ENCODE measurements around the gene APBB1IP.

DNA sequence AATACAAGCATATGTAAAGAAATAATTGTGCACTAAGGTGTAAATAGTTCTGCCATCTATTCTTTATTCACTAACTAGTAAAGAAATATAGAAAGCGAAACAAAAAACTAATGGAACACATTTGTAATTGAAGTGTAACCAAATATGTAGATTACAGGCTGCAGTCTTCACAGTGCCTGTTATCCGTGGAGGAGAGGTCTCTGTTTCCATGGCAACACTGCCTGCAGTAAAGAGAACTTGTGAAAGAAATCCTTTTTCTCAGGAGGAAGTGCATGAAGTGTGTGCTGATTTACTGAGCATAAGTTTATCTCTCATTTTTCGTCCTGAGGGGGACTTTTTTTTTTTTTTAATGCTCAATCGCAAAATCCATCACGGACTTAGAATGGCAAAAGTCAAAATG is 102.5 kb downstream of the APBB1IP start:
- TF ChIP-seq POLR2A (IDR thresholded peaks at IDR 0.05) (no peak), CTCF (IDR thresholded peaks at IDR 0.05) (no peak)

All from heart left ventricle (tissue), 13 donors.